CD4-positive, alpha-beta memory T cell (primary cell): Measurements from ENCODE around the gene PADI1. TPM values are rescaled to one million over a fixed set of nuclear protein-coding genes. Genes with fewer than 3 reads are reported as not detected.

Experiments used
- CTCF ChIA-PET: fragments of 350-600 bp; sonication (Branson Sonifier 250); formaldehyde crosslinking; loops from one replicate; lab custom pipeline; 2021; ENCODE audit warnings: inconsistent platforms; ENCODE audit not compliant: partially characterized antibody; lab: Charles Lee
- POLR2A ChIA-PET: fragments of 350-600 bp; sonication (Branson Sonifier 250); formaldehyde crosslinking; loops from one replicate; lab custom pipeline; 2021; ENCODE audit not compliant: partially characterized antibody; lab: Charles Lee
- DNase-seq, 5 donors: peaks; one replicate each; pipeline versions ENCODE4 v3.0.0 to v3.0.0-alpha.2; 2020 to 2022; ENCODE audit warnings: mixed read lengths in 1 of 5
- H3K27ac ChIP-seq: one replicate; pipeline ENCODE4 v1.7.0; 2013; ENCODE audit warnings: low read depth, low read length
- H3K27me3 ChIP-seq: 2 replicates; pipeline ENCODE4 v1.7.0; 2013; ENCODE audit warnings: mild to moderate bottlenecking, low read length, moderate library complexity; ENCODE audit not compliant: insufficient read depth
- H3K36me3 ChIP-seq: 2 replicates; pipeline ENCODE4 v1.7.0; 2013; ENCODE audit warnings: mild to moderate bottlenecking, low read length, moderate library complexity; ENCODE audit not compliant: insufficient read depth
- H3K4me1 ChIP-seq: 2 replicates; pipeline ENCODE4 v1.7.0; 2013; ENCODE audit warnings: mild to moderate bottlenecking, low read length, moderate library complexity; ENCODE audit not compliant: insufficient read depth
- H3K4me3 ChIP-seq, 2 donors: one replicate each; pipeline ENCODE4 v1.7.0; 2013; ENCODE audit warnings: low read length in 2 of 2, mild to moderate bottlenecking in 1 of 2
- H3K9me3 ChIP-seq, 2 donors: one replicate each; pipeline ENCODE4 v1.7.0; 2013; ENCODE audit warnings: low read length in 2 of 2, control low read depth in 1 of 2; ENCODE audit not compliant: control insufficient read depth in 1 of 2
- H3K27ac Mint-ChIP-seq, 7 donors: one replicate each; pipeline ENCODE4 v1.8.0; 2020 to 2021; ENCODE audit warnings: mixed read lengths in 7 of 7, mild to moderate bottlenecking in 6 of 7, inconsistent platforms in 3 of 7, moderate library complexity in 3 of 7
- H3K27me3 Mint-ChIP-seq, 2 donors: one replicate each; pipeline ENCODE4 v1.8.0; 2020 to 2021; ENCODE audit warnings: mixed read lengths in 2 of 2
- H3K36me3 Mint-ChIP-seq, 2 donors: one replicate each; pipeline ENCODE4 v1.8.0; 2020 to 2021; ENCODE audit warnings: mixed read lengths in 2 of 2, inconsistent platforms in 1 of 2, mild to moderate bottlenecking in 1 of 2
- H3K4me1 Mint-ChIP-seq, 4 donors: one replicate each; pipeline ENCODE4 v1.8.0; 2020 to 2021; ENCODE audit warnings: mixed read lengths in 4 of 4, mild to moderate bottlenecking in 1 of 4
- H3K4me3 Mint-ChIP-seq, 8 donors: one replicate each; pipeline ENCODE4 v1.8.0; 2020 to 2021; ENCODE audit warnings: mixed read lengths in 8 of 8, mild to moderate bottlenecking in 7 of 8, moderate library complexity in 6 of 8, inconsistent platforms in 3 of 8
- H3K9me3 Mint-ChIP-seq, 8 donors: one replicate each; pipeline ENCODE4 v1.8.0; 2020 to 2021; ENCODE audit warnings: mixed read lengths in 8 of 8, mild to moderate bottlenecking in 5 of 8, inconsistent platforms in 3 of 8, moderate library complexity in 1 of 8
- intact Hi-C: fragments of 100-400 bp; cut with micrococcal nuclease; formaldehyde crosslinking; loops from one replicate; pipeline ENCODE4 v1.15.1; 2023
- polyA plus RNA-seq, 2 donors: library from polyadenylated mRNA; unstranded; fragments of 300-500 nt; fragmentation: Illumina TruSeq; gene quantifications; one replicate each; pipeline ENCODE4 v1.2.3, GENCODE V29; 2021
- total RNA-seq, 2 experiments: library from RNA; stranded (reverse); gene quantifications; one replicate each; pipeline ENCODE4 v1.2.3, GENCODE V29; 2021

PADI1 gene
- total and polyA plus RNA-seq, 4 experiments from 2014 or later: not detected

GRCh38 chr1:17213148-17213781 lies 8.3 kb downstream of the PADI1 start:
- H3K9me3 Mint-ChIP-seq: no peaks in the 10 kb centered on the region
- Histone ChIP-seq H3K36me3 (no peaks in the 10 kb centered on the region), H3K9me3 (no peaks in the 10 kb centered on the region), H3K4me1 (peaks cover 29% of the 10 kb centered on the region), H3K27me3 (peaks cover 9% of the 10 kb centered on the region), H3K27ac (no peak overlapping the region), H3K4me3 (no peak overlapping the region)
- peaks cover 20 to 33% of the 10 kb centered on the region in 2 donors for H3K27me3 Mint-ChIP-seq
- CTCF ChIA-PET: no interaction called here
- DNase-seq: no peak
- POLR2A ChIA-PET: no interaction called here
- H3K4me1 Mint-ChIP-seq: peaks cover 14 to 49% (median 29%) of the 10 kb centered on the region in 4 donors
- intact Hi-C loops: no loop called here
- peak overlapping the region in 7 of 8 donors; percentile 22 to 89 (median 61) for H3K4me3 Mint-ChIP-seq
- no peaks in the 10 kb centered on the region for H3K36me3 Mint-ChIP-seq
- peak overlapping the region in 1 of 7 donors; percentile 61 for H3K27ac Mint-ChIP-seq

GRCh38 chr1:17213782-17214148 lies 8.8 kb downstream of the PADI1 start:
- CTCF ChIA-PET: no interaction called here
- Mint-ChIP-seq H3K27ac (no peak overlapping the region), H3K4me1 (peaks cover 14 to 44% (median 29%) of the 10 kb centered on the region in 4 donors)

DNA sequence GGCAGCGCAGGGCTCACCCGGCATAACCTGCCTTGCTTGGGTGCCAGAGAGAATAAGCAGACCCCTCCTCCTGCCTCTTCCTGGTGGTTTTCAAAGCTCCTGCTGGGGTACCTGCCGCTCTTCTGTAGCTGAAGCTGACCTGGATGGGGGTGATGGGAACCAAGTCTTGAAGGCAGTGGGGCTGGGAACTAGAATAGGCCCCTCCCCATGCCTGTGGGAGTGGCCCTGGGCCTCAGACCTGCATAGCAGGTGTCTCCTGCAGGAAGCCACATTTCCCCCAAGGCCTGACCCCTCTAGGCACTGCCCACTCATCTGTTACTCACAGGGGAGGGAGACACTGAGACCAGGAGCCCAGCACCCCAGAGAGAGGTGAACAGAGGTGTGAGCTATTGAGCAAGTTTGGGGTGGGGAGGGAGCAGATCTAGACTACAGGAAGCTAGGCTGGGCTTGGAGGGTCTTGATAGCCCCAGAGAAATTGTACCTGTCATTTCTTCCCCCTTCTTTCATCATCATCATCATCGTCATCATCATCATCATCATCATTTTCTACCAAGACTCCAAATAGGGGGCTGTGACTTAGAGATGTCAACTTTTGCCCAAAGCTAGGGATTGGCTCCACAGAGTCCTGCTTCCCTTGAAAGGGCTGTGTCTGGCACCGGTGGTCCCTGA lies 10.1 kb downstream of the PADI1 start:
- Histone ChIP-seq H3K9me3 (no peaks in the 10 kb centered on the region), H3K27me3 (peaks cover 9% of the 10 kb centered on the region), H3K4me3 (no peak overlapping the region), H3K4me1 (peaks cover 29% of the 10 kb centered on the region), H3K27ac (no peak overlapping the region), H3K36me3 (no peaks in the 10 kb centered on the region)
- POLR2A ChIA-PET: no interaction called here
- intact Hi-C loops: no loop called here
- DNase-seq: no peak
- CTCF ChIA-PET: no interaction called here
- Mint-ChIP-seq H3K36me3 (no peaks in the 10 kb centered on the region), H3K9me3 (no peaks in the 10 kb centered on the region), H3K4me1 (peaks cover 14 to 43% (median 28%) of the 10 kb centered on the region in 4 donors), H3K27ac (no peak overlapping the region), H3K4me3 (no peak overlapping the region), H3K27me3 (peaks cover 16 to 33% of the 10 kb centered on the region in 2 donors)

More at GRCh38 chr1:17213782-17214148, 8.8 kb downstream of the PADI1 start:
- POLR2A ChIA-PET: no interaction called here
- Histone ChIP-seq H3K27me3 (peaks cover 9% of the 10 kb centered on the region), H3K36me3 (no peaks in the 10 kb centered on the region), H3K4me3 (no peak overlapping the region), H3K27ac (no peak overlapping the region), H3K9me3 (no peaks in the 10 kb centered on the region), H3K4me1 (peaks cover 29% of the 10 kb centered on the region)
- intact Hi-C loops: no loop called here
- no peaks in the 10 kb centered on the region for H3K9me3 Mint-ChIP-seq
- no peaks in the 10 kb centered on the region for H3K36me3 Mint-ChIP-seq
- no peak overlapping the region for H3K4me3 Mint-ChIP-seq
- no peak for DNase-seq
- peaks cover 20 to 33% of the 10 kb centered on the region in 2 donors for H3K27me3 Mint-ChIP-seq

- Mint-ChIP-seq H3K36me3 (no peaks in the 10 kb centered on the region), H3K4me1 (peaks cover 14 to 40% (median 27%) of the 10 kb centered on the region in 4 donors), H3K27me3 (peaks cover 16 to 33% of the 10 kb centered on the region in 2 donors), H3K27ac (no peak overlapping the region), H3K9me3 (no peaks in the 10 kb centered on the region), H3K4me3 (no peak overlapping the region)
- Histone ChIP-seq H3K27ac (no peak overlapping the region), H3K27me3 (peaks cover 9% of the 10 kb centered on the region), H3K36me3 (no peaks in the 10 kb centered on the region), H3K4me3 (no peak overlapping the region), H3K9me3 (no peaks in the 10 kb centered on the region), H3K4me1 (peaks cover 29% of the 10 kb centered on the region)
- ChIA-PET POLR2A (no interaction called here), CTCF (no interaction called here)
- intact Hi-C loops: no loop called here
- DNase-seq: no peak
Observed at GRCh38 chr1:17215545-17215890, 10.6 kb downstream of the PADI1 start.

GRCh38 chr1:17216078-17216477 lies 11.2 kb downstream of the PADI1 start:
- Histone ChIP-seq H3K36me3 (no peaks in the 10 kb centered on the region), H3K4me1 (peaks cover 25% of the 10 kb centered on the region), H3K27ac (no peak overlapping the region), H3K9me3 (no peaks in the 10 kb centered on the region), H3K4me3 (no peak overlapping the region), H3K27me3 (peaks cover 9% of the 10 kb centered on the region)
- Mint-ChIP-seq H3K4me3 (no peak overlapping the region), H3K4me1 (peaks cover 14 to 35% (median 24%) of the 10 kb centered on the region in 4 donors), H3K9me3 (no peaks in the 10 kb centered on the region), H3K27me3 (peaks cover 16 to 33% of the 10 kb centered on the region in 2 donors), H3K27ac (peak overlapping the region in 1 of 7 donors; percentile 7), H3K36me3 (no peaks in the 10 kb centered on the region)
- DNase-seq: no peak
- POLR2A ChIA-PET: no interaction called here
- intact Hi-C loops: no loop called here
- CTCF ChIA-PET: no interaction called here

DNA sequence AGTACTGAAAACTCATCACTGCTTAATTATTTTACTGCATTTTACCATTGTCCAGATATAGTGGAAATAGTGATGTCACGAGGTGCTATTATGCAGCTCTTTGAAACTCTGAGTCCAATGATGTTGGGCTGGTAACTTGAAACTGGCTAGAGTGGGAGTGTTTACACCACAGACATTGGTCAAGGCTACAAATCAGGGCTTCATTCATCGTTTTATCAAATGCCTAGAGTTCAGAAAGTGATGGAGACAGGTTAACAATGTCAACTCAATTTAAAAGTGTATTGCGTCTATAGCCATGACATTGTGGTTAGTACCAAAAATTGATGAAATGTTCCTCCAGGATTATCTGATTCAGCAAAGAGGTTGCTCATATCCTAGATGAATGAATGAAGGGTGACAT lies 12.7 kb downstream of the PADI1 start:
- Histone ChIP-seq H3K4me3 (no peak overlapping the region), H3K4me1 (peaks cover 12% of the 10 kb centered on the region), H3K9me3 (no peaks in the 10 kb centered on the region), H3K27me3 (peaks cover 5% of the 10 kb centered on the region), H3K36me3 (no peaks in the 10 kb centered on the region), H3K27ac (no peak overlapping the region)
- Mint-ChIP-seq H3K4me3 (no peak overlapping the region), H3K36me3 (no peaks in the 10 kb centered on the region), H3K4me1 (peaks cover 9 to 20% (median 15%) of the 10 kb centered on the region in 4 donors), H3K27ac (no peak overlapping the region), H3K27me3 (peaks cover 16 to 31% of the 10 kb centered on the region in 2 donors), H3K9me3 (no peaks in the 10 kb centered on the region)
- CTCF ChIA-PET: no interaction called here
- POLR2A ChIA-PET: no interaction called here
- intact Hi-C loops: no loop called here
- DNase-seq: no peak

GRCh38 chr1:17218939-17219338 lies 14.0 kb downstream of the PADI1 start:
- peaks cover 8 to 19% of the 10 kb centered on the region in 2 donors for H3K27me3 Mint-ChIP-seq
- no peak overlapping the region for H3K4me3 ChIP-seq
- no peaks in the 10 kb centered on the region for H3K36me3 Mint-ChIP-seq
- ChIA-PET CTCF (no interaction called here), POLR2A (no interaction called here)
- no peak for DNase-seq
- no peak overlapping the region for H3K27ac ChIP-seq
- H3K4me1 ChIP-seq: no peaks in the 10 kb centered on the region
- intact Hi-C loops: no loop called here
- H3K4me1 Mint-ChIP-seq: peaks cover 0 to 6% (median 2%) of the 10 kb centered on the region in 4 donors
- H3K9me3 Mint-ChIP-seq: no peaks in the 10 kb centered on the region
- peaks cover 4% of the 10 kb centered on the region for H3K27me3 ChIP-seq
- H3K9me3 ChIP-seq: no peaks in the 10 kb centered on the region
- no peaks in the 10 kb centered on the region for H3K36me3 ChIP-seq
- no peak overlapping the region for H3K4me3 Mint-ChIP-seq
- H3K27ac Mint-ChIP-seq: no peak overlapping the region
